Right cardiac atrium (tissue), 5 donors: ENCODE data around the gene SLC24A2. TPM values are rescaled to one million over a fixed set of nuclear protein-coding genes. Genes with fewer than 3 reads are reported as not detected.

Source experiments
- ATAC-seq, 2 donors: fragments of 200-7000 bp; cut with Tn5 transposase; one replicate each; pipeline versions ENCODE4 v1.8.0 to v1.9.1; 2020; ENCODE audit warnings: moderate library complexity in 2 of 2, mild to moderate bottlenecking in 1 of 2
- DNase-seq, 3 donors: peaks; one replicate each; pipeline ENCODE4 v3.0.0-alpha.2; 2020
- H3K27ac ChIP-seq: one replicate; pipeline ENCODE4 v1.5.1; 2013; ENCODE audit warnings: mild to moderate bottlenecking, low read length, control low read depth, moderate library complexity
- H3K27me3 ChIP-seq: one replicate; pipeline ENCODE4 v1.6.1; 2013; ENCODE audit not compliant: control insufficient read depth, insufficient read depth
- H3K4me1 ChIP-seq: one replicate; pipeline ENCODE4 v1.6.1; 2013; ENCODE audit warnings: low read length; ENCODE audit not compliant: control insufficient read depth, insufficient read depth
- H3K4me3 ChIP-seq: one replicate; pipeline ENCODE4 v1.5.1; 2013; ENCODE audit warnings: low read length, control low read depth
- H3K9me3 ChIP-seq: one replicate; pipeline ENCODE4 v1.6.1; 2013; ENCODE audit warnings: low read length; ENCODE audit not compliant: control insufficient read depth
- WGBS: extraction: QIAGEN DNeasy Blood & Tissue Kit; methylation state at CpG from one replicate; pipeline ENCODE4 v1.1.7; 2013; 5-methylcytosine and 5-hydroxymethylcytosine counted together
- intact Hi-C, 4 donors: fragments of 100-400 bp; cut with DNase I; formaldehyde crosslinking; loops; one replicate each; pipeline versions ENCODE4 v1.11.0 to v1.14.0; 2022 to 2023
- polyA plus RNA-seq: library from polyadenylated mRNA; stranded (reverse); fragments of 200-250 nt; gene quantifications from one replicate; pipeline ENCODE4 v1.2.3, GENCODE V29; 2013
- total RNA-seq, 4 donors: library from RNA; stranded (reverse); fragmentation: NEBNext Ultra II Directional; extraction: Animal tissue kit (Norgen Biotek cat#: 25700); gene quantifications; one replicate each; pipeline ENCODE4 v1.2.1, GENCODE V29; 2021
- donor health status: healthy with polysubstance abuse.
- donor health status: DM: no; HTN: yes; CAD: no.
- donor health status: DM: no; HTN: no; CAD: no.
- donor health status: DM: no; HTN: yes; CAD: no; lungs with severe emphysema.
- donor health status: DM: yes; HTN: yes; CAD: no.

The SLC24A2 gene
- total and polyA plus RNA-seq, 5 donors = not detected

DNA sequence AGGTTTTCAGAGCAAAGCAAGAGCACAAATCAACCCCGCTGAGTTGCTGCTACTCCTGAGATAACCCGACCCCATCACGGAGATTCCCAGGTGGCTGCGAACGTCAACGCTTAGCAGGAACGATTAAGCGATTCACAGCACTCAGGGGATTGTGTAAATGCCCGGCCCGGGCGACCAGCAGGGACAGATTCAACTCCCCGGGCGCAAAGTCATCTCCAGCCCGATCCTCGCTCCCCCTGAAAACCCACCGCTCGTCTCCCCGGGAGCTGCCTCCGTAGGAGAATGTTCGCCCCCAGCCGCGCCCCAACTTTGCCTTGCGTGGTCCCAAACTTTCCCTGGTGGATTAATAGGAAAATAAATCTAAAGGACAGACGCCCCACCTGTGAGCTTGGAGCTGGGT, 685 bp downstream of the SLC24A2 start:
- ATAC-seq = no peak
- WGBS = under 1% methylated on average over 24 of the region's 24 CpGs
- DNase-seq = no peak

DNA sequence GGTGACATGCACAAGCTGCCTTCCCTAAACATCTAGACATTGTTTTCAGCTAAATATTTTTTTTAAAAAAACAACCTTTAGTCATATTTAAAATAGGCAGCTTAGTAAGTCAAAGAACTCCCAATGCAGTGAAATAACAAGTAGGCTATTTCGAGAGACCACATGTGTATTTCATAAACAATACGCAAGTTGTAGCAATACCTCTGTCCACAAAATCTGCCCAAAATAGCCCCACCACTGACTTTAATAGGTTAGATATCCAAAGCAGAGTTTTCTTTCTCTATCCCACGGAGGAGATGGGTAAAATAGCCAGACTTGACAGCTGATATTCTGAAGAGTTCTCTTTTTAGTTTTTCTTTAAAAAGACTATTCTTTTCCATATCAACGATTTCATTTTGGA, 1.2 kb downstream of the SLC24A2 start:
- no peaks in the 10 kb centered on the region for H3K27me3 ChIP-seq
- no peak overlapping the region for H3K27ac ChIP-seq
- 15% methylated on average over 4 of the region's 4 CpGs for WGBS
- no peaks in the 10 kb centered on the region for H3K9me3 ChIP-seq
- DNase-seq (no peak), ATAC-seq (no peak)
- intact Hi-C loops = no loop called here
- H3K4me1 ChIP-seq = no peaks in the 10 kb centered on the region
- H3K4me3 ChIP-seq = no peak overlapping the region

More for the DNA sequence above, 685 bp downstream of the SLC24A2 start:
- Histone ChIP-seq H3K9me3 (no peaks in the 10 kb centered on the region), H3K4me1 (no peaks in the 10 kb centered on the region), H3K27me3 (no peaks in the 10 kb centered on the region), H3K27ac (no peak overlapping the region), H3K4me3 (no peak overlapping the region)
- intact Hi-C loops = no loop called here

DNA sequence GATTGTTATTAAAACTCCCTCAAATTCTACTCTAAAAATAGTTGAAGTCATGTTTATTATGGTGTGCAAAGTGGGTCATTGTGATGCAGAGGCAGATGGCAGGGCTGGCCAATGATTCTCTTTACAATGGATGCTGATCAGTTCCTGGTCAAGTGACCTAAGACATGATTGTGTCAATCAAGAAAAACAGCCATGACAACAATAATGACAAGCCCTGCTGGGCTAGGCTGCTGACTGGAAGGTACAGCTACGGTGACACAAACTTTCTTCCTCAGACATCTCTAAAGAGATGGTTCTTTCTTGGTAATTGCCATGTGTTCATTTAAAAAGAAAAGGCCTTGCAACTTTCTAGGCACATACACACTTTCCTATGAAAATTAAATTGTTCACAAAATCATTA, 3.6 kb downstream of the SLC24A2 start:
- Histone ChIP-seq H3K27ac (no peak overlapping the region), H3K9me3 (no peaks in the 10 kb centered on the region), H3K4me1 (no peaks in the 10 kb centered on the region), H3K27me3 (no peaks in the 10 kb centered on the region), H3K4me3 (no peak overlapping the region)
- WGBS = 77% methylated on average over 1 of the region's 1 CpG
- intact Hi-C loops = no loop called here
- DNase-seq (no peak), ATAC-seq (no peak)

DNA sequence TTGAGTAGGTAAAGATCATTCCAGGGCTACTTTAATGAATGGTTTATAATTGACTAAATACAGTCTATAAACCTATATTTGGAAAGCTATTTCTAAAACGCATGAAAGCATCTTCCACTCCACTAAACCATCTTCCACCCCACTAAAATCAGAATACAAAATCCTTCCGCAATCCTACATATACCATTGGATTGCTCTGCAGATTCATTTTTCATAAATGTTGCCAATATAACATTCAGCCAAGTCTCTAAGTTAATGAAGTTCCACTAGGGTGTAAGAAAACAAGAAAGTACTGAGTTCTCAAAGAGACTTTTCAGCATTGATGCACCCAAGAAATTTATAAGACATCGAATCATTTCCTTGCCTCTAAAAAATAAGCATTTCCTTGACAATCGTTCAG, 4.7 kb downstream of the SLC24A2 start:
- no peak for ATAC-seq
- intact Hi-C loops = no loop called here

DNA sequence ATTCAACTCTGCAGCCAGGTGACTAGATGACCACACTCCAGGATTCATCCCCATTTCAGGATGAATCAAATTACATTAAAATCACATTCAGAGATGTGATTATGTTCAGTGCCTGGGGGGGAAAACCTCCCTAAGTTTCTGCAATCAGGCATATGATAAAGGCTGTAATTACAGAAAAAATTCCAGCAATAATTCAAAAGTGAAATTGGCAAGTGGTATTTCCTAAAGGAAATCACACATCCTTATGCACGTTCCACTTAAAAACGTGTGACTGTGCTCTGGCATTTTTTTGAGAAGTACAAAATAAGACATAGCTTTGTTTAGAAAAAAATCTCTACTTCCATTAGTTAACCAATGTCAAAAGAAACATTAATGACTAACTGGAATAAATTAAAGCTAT, 5.3 kb downstream of the SLC24A2 start:
- ATAC-seq (no peak), DNase-seq (no peak)
- no peak overlapping the region for H3K4me3 ChIP-seq
- no peak overlapping the region for H3K27ac ChIP-seq
- intact Hi-C loops = no loop called here
- no peaks in the 10 kb centered on the region for H3K9me3 ChIP-seq
- no peaks in the 10 kb centered on the region for H3K27me3 ChIP-seq
- 39% methylated on average over 2 of the region's 2 CpGs for WGBS
- H3K4me1 ChIP-seq = no peaks in the 10 kb centered on the region

More for the DNA sequence above, 4.7 kb downstream of the SLC24A2 start:
- Histone ChIP-seq H3K4me1 (no peaks in the 10 kb centered on the region), H3K9me3 (no peaks in the 10 kb centered on the region), H3K4me3 (no peak overlapping the region), H3K27ac (no peak overlapping the region), H3K27me3 (no peaks in the 10 kb centered on the region)
- no peak for DNase-seq
- 85% methylated on average over 4 of the region's 4 CpGs for WGBS

- Histone ChIP-seq H3K4me1 (no peaks in the 10 kb centered on the region), H3K27me3 (no peaks in the 10 kb centered on the region), H3K27ac (no peak overlapping the region), H3K9me3 (no peaks in the 10 kb centered on the region), H3K4me3 (no peak overlapping the region)
- intact Hi-C loops = no loop called here
- DNase-seq (no peak), ATAC-seq (no peak)
- 3% methylated on average over 3 of the region's 3 CpGs for WGBS
Observed at GRCh38 chr9:19782005-19782404, 6.8 kb downstream of the SLC24A2 start.

DNA sequence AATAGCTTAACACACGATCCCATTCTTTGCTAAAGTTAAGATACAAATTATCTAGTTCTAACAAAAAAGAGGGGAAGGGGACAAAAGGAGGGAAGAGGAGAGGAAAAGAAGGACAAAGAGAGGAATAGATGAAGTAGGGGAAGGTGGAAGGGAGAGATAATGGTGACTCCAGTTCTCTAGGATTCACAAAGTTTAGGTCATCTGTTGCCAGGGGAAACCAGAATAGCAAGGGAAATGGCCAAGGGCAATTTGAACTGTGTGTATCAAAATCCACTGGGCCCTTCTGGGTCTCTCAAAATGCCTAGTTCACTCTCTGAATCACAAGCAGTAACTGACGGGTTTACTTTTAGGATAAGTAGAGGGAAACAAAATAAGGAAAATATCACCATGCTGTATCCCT, 7.6 kb downstream of the SLC24A2 start:
- DNase-seq (no peak), ATAC-seq (no peak)
- intact Hi-C loops = no loop called here
- Histone ChIP-seq H3K27ac (no peak overlapping the region), H3K9me3 (no peaks in the 10 kb centered on the region), H3K4me3 (no peak overlapping the region), H3K4me1 (no peaks in the 10 kb centered on the region), H3K27me3 (no peaks in the 10 kb centered on the region)
- WGBS = 63% methylated on average over 2 of the region's 2 CpGs

- 73% methylated on average over 4 of the region's 4 CpGs for WGBS
Observed at GRCh38 chr9:19771446-19771845, 17.4 kb downstream of the SLC24A2 start.

GRCh38 chr9:19770973-19771372, 17.9 kb downstream of the SLC24A2 start:
- intact Hi-C loops = no loop called here
- ATAC-seq (no peak), DNase-seq (no peak)
- H3K27me3 ChIP-seq = no peaks in the 10 kb centered on the region
- no peaks in the 10 kb centered on the region for H3K9me3 ChIP-seq
- no peak overlapping the region for H3K27ac ChIP-seq
- H3K4me1 ChIP-seq = no peaks in the 10 kb centered on the region
- H3K4me3 ChIP-seq = no peak overlapping the region
- WGBS = 72% methylated on average over 5 of the region's 5 CpGs

More at GRCh38 chr9:19771446-19771845, 17.4 kb downstream of the SLC24A2 start:
- H3K4me1 ChIP-seq = no peaks in the 10 kb centered on the region
- no peaks in the 10 kb centered on the region for H3K9me3 ChIP-seq
- ATAC-seq (no peak), DNase-seq (no peak)
- H3K27ac ChIP-seq = no peak overlapping the region
- H3K4me3 ChIP-seq = no peak overlapping the region
- no peaks in the 10 kb centered on the region for H3K27me3 ChIP-seq
- intact Hi-C loops = no loop called here

DNA sequence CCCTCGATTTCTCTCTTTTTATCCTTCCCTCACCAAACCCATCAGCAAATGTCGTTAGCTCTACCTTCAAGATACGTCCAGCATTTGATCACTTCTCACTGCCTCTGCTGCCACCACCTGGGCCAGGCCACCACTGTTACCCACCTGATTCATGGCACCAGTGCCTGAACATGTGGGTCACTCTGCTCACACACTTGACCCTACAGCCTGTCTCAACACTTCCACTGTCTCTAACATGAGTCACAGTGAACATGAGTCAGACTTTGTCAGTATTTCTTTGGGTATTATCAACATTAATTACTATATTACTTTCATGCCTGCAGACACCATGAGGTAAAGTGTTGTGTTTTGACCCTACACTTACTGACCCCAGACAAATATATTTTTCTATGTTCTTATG, 19.6 kb downstream of the SLC24A2 start:
- WGBS = 53% methylated on average over 3 of the region's 3 CpGs
- intact Hi-C loops = no loop called here
- no peaks in the 10 kb centered on the region for H3K27me3 ChIP-seq
- no peaks in the 10 kb centered on the region for H3K9me3 ChIP-seq
- no peak for DNase-seq
- no peak overlapping the region for H3K27ac ChIP-seq
- no peak for ATAC-seq
- no peaks in the 10 kb centered on the region for H3K4me1 ChIP-seq
- H3K4me3 ChIP-seq = no peak overlapping the region

- H3K4me1 ChIP-seq = no peaks in the 10 kb centered on the region
- intact Hi-C loops = no loop called here
- H3K4me3 ChIP-seq = no peak overlapping the region
- no peak for DNase-seq
- ATAC-seq = no peak
- no peaks in the 10 kb centered on the region for H3K9me3 ChIP-seq
- H3K27ac ChIP-seq = no peak overlapping the region
- H3K27me3 ChIP-seq = no peaks in the 10 kb centered on the region
- 72% methylated on average over 1 of the region's 1 CpG for WGBS
Observed at GRCh38 chr9:19768798-19769197, 20.0 kb downstream of the SLC24A2 start.

DNA sequence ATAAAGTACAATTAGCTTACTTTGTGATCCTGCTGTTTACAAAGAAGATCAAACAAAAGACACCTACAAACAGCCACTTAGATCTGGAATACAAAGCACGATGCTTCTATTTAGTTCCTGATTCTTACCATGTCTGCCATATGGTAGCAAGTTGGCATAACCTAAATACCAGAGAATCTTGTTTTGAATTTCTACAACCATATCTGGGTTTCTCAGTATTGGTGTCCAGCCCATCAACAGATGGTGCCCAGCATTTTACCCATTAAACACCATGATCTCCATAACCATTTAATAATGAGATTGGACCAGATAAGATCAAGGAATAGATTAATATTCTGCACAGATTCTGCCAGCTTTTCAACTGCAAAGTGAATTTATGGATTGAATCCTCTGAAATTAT, 29.8 kb downstream of the SLC24A2 start:
- intact Hi-C loops = no loop called here
- Histone ChIP-seq H3K4me3 (no peak overlapping the region), H3K27ac (no peak overlapping the region), H3K9me3 (no peaks in the 10 kb centered on the region), H3K27me3 (no peaks in the 10 kb centered on the region), H3K4me1 (no peaks in the 10 kb centered on the region)
- 85% methylated on average over 1 of the region's 1 CpG for WGBS
- no peak for ATAC-seq
- no peak for DNase-seq
